ENCODE results near the gene CIDEB. TPM values are rescaled to one million over a fixed set of nuclear protein-coding genes. Genes with fewer than 3 reads are reported as not detected.

CIDEB gene
- polyA plus RNA-seq, 1 donor from 2014 or later, result not detected

GRCh38 chr14:24296341-24297157 is 11.2 kb downstream of the CIDEB start:
- Histone ChIP-seq H2AFZ (ENCODE audit: low read depth, low read length) (no peak overlapping the region), H3K4me3 (ENCODE audit: low read length) (no peak overlapping the region), H3K9me3 (ENCODE audit: low read length) (no peaks in the 10 kb centered on the region), H4K20me1 (ENCODE audit: insufficient read depth) (no peaks in the 10 kb centered on the region), H3K4me2 (ENCODE audit: low read length) (no peak overlapping the region), H3K9me2 (ENCODE audit: insufficient read depth, low read length) (no peaks in the 10 kb centered on the region), H3K27ac (ENCODE audit: low read length) (no peak overlapping the region), H3K27me3 (ENCODE audit: insufficient read depth, low read depth, low read length) (no peaks in the 10 kb centered on the region), H3F3A (ENCODE audit: insufficient read depth, low read length, poor library complexity, severe bottlenecking) (no peaks in the 10 kb centered on the region), H3K36me3 (ENCODE audit: insufficient read depth, low read length) (no peaks in the 10 kb centered on the region), H3K9ac (ENCODE audit: low read length) (no peak overlapping the region), H3K79me2 (replicated peaks; ENCODE audit: insufficient read depth, low read length) (no peaks in the 10 kb centered on the region)
- TF ChIP-seq CTCF (IDR thresholded peaks at IDR 0.05; ENCODE audit: poor library complexity, severe bottlenecking), result peak; percentile 87
- TF ChIP-seq EP300 (conservative IDR thresholded peaks at IDR 0.05; ENCODE audit: poor library complexity, severe bottlenecking), result no peak
- no peak for TF ChIP-seq TAF1 (IDR thresholded peaks at IDR 0.05; ENCODE audit: low read depth)
- TF ChIP-seq RAD21 (conservative IDR thresholded peaks at IDR 0.05), result peak; percentile 86
- TF ChIP-seq EZH2 (IDR thresholded peaks at IDR 0.05; ENCODE audit: borderline replicate concordance, insufficient read depth, low read length, poor library complexity, severe bottlenecking), result no peak
- TF ChIP-seq REST (IDR thresholded peaks at IDR 0.05; ENCODE audit: borderline replicate concordance), result no peak
- TF ChIP-seq MXI1 (conservative IDR thresholded peaks at IDR 0.05; ENCODE audit: poor library complexity, severe bottlenecking), result no peak
- TF ChIP-seq POLR2AphosphoS5 (IDR thresholded peaks at IDR 0.05), result no peak
- TF ChIP-seq SMC3 (conservative IDR thresholded peaks at IDR 0.05; ENCODE audit: poor library complexity), result peak; percentile 91

- Histone ChIP-seq H3K36me3 (ENCODE audit: insufficient read depth, low read length) (no peaks in the 10 kb centered on the region), H3K27ac (ENCODE audit: low read length) (no peak overlapping the region), H3F3A (ENCODE audit: insufficient read depth, low read length, poor library complexity, severe bottlenecking) (no peaks in the 10 kb centered on the region), H2AFZ (ENCODE audit: low read depth, low read length) (no peak overlapping the region), H3K4me2 (ENCODE audit: low read length) (no peak overlapping the region), H3K27me3 (ENCODE audit: insufficient read depth, low read depth, low read length) (no peaks in the 10 kb centered on the region), H3K9ac (ENCODE audit: low read length) (no peak overlapping the region), H3K79me2 (replicated peaks; ENCODE audit: insufficient read depth, low read length) (no peaks in the 10 kb centered on the region), H4K20me1 (ENCODE audit: insufficient read depth) (no peaks in the 10 kb centered on the region), H3K9me3 (ENCODE audit: low read length) (no peaks in the 10 kb centered on the region), H3K9me2 (ENCODE audit: insufficient read depth, low read length) (no peaks in the 10 kb centered on the region), H3K4me3 (ENCODE audit: low read length) (no peak overlapping the region)
- TF ChIP-seq REST (IDR thresholded peaks at IDR 0.05; ENCODE audit: borderline replicate concordance), result no peak
- TF ChIP-seq CTCF (IDR thresholded peaks at IDR 0.05; ENCODE audit: poor library complexity, severe bottlenecking), result no peak
- no peak for TF ChIP-seq RAD21 (conservative IDR thresholded peaks at IDR 0.05)
- no peak for TF ChIP-seq TAF1 (IDR thresholded peaks at IDR 0.05; ENCODE audit: low read depth)
- TF ChIP-seq MXI1 (conservative IDR thresholded peaks at IDR 0.05; ENCODE audit: poor library complexity, severe bottlenecking), result no peak
- TF ChIP-seq SMC3 (conservative IDR thresholded peaks at IDR 0.05; ENCODE audit: poor library complexity), result no peak
- no peak for TF ChIP-seq EP300 (conservative IDR thresholded peaks at IDR 0.05; ENCODE audit: poor library complexity, severe bottlenecking)
- TF ChIP-seq EZH2 (IDR thresholded peaks at IDR 0.05; ENCODE audit: borderline replicate concordance, insufficient read depth, low read length, poor library complexity, severe bottlenecking), result no peak
- TF ChIP-seq POLR2AphosphoS5 (IDR thresholded peaks at IDR 0.05), result no peak
Measured at GRCh38 chr14:24293525-24293924, 14.3 kb downstream of the CIDEB start.

All from neural cell (in vitro differentiated cells).